Kidney (tissue), 14 donors: ENCODE measurements around the gene NFATC2. TPM values are rescaled to one million over a fixed set of nuclear protein-coding genes. Genes with fewer than 3 reads are reported as not detected.

Experiments used
- DNase-seq, 5 donors: peaks; one replicate each; pipeline ENCODE4 v3.0.0-alpha.2; 2013 to 2020
- FAIRE-seq: peaks from 2 replicates; lab custom pipeline; 2012; peaks lifted over from hg19 to GRCh38; lab: Jason Lieb, UNC
- H3K27ac ChIP-seq, 2 donors: one replicate each; pipeline ENCODE4 v1.7.0; 2013; ENCODE audit warnings: low read depth in 2 of 2, low read length in 2 of 2, inconsistent platforms in 1 of 2
- H3K27me3 ChIP-seq: one replicate; pipeline ENCODE4 v1.7.1; 2013; ENCODE audit warnings: low read length, inconsistent platforms; ENCODE audit not compliant: control insufficient read depth, insufficient read depth
- H3K36me3 ChIP-seq, 3 donors: one replicate each; pipeline versions ENCODE4 v1.7.0 to v1.7.1; 2013; ENCODE audit warnings: low read length in 3 of 3, control low read depth in 1 of 3, inconsistent platforms in 1 of 3; ENCODE audit not compliant: insufficient read depth in 3 of 3, control insufficient read depth in 2 of 3
- H3K4me1 ChIP-seq, 3 donors: one replicate each; pipeline versions ENCODE4 v1.7.0 to v1.7.1; 2013; ENCODE audit warnings: low read length in 3 of 3, inconsistent platforms in 1 of 3, low read depth in 1 of 3; ENCODE audit not compliant: control insufficient read depth in 2 of 3, insufficient read depth in 2 of 3
- H3K4me3 ChIP-seq, 3 donors: one replicate each; pipeline versions ENCODE4 v1.7.0 to v1.8.1; 2013; ENCODE audit warnings: low read length in 3 of 3, control low read depth in 1 of 3, inconsistent platforms in 1 of 3
- H3K9ac ChIP-seq, 3 donors: one replicate each; pipeline versions ENCODE4 v1.7.0 to v1.7.1; 2013; ENCODE audit warnings: low read length in 3 of 3, control low read depth in 1 of 3, inconsistent platforms in 1 of 3
- H3K9me3 ChIP-seq, 3 donors: one replicate each; pipeline versions ENCODE4 v1.7.0 to v1.7.1; 2013; ENCODE audit warnings: low read length in 3 of 3, control low read depth in 1 of 3, inconsistent platforms in 1 of 3; ENCODE audit not compliant: control insufficient read depth in 2 of 3, insufficient read depth in 1 of 3
- intact Hi-C: fragments of 100-400 bp; cut with DNase I; formaldehyde crosslinking; loops from one replicate; pipeline ENCODE4 v1.11.1; 2022
- polyA plus RNA-seq: library from polyadenylated mRNA; stranded (reverse); fragments of 350-450 nt; fragmentation: Illumina TruSeq; extraction: RNeasy Lipid Tissue Mini Kit (QIAGEN cat#74804); gene quantifications from one replicate; pipeline ENCODE4 v1.2.3, GENCODE V29; 2014; ENCODE audit warnings: low read depth, low replicate concordance; ENCODE audit not compliant: insufficient read depth
- total RNA-seq: library from RNA; stranded (reverse); fragmentation: NEBNext Ultra II Directional; extraction: Animal tissue kit (Norgen Biotek cat#: 25700); gene quantifications from one replicate; pipeline ENCODE4 v1.2.1, GENCODE V29; 2021
- TF ChIP-seq, protein P1 (sequence below): IDR thresholded peaks from 3 replicates; pipeline ENCODE4 v1.5.1; 2012; ENCODE audit warnings: mild to moderate bottlenecking, moderate library complexity, borderline replicate concordance; ENCODE audit not compliant: insufficient read depth; ENCODE audit errors: extremely low read depth
- donor health status: control.
- donor health status: control.
- donor health status: control.
- donor health status: control.
- donor health status: control.
- donor health status: DM: yes; HTN: yes; CAD: no.
- donor health status: Normal renal cell carcinoma (clear cell type).

NFATC2 gene
- total and polyA plus RNA-seq, 2 donors from 2014 or later, result 0.73 to 10.5 TPM

DNA sequence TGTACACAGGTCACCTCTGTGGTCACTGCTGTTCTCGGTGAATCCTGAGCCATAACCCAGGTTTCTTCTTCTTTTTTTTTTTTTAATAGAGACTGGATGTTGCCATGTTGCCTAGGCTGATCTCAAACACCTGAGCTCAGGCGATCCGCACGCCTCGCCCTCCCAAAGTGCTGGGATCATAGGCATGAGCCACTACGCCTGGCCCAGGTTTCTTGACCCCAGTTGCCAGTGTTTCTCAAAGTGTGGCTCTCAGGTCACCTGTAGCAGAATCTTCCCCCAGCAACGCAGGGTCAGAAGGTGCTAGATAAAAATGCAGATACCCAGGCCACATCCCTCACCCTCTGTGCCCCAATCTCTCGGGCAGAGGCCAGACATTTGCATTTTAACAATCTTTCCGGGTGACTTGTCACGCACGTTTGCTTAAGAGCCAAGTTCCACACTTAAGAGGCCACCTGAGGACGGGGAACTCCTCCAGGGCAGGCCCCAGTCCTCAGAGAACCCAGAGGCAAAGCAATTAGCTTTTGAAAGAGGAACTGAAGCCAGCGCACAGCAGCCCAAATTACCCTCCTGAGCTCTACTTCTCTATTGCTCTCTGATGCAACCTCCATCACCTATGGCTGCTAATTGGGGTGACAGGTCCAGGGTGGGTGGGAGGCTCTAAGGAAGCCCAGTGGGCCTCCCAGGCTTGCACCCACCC lies 81.8 kb downstream of the NFATC2 start:
- Histone ChIP-seq H3K4me1 (peaks cover 0 to 6% (median 4%) of the 10 kb centered on the region in 3 donors), H3K9ac (no peak overlapping the region), H3K4me3 (no peak overlapping the region), H3K27ac (no peak overlapping the region), H3K36me3 (no peaks in the 10 kb centered on the region), H3K9me3 (no peaks in the 10 kb centered on the region), H3K27me3 (no peaks in the 10 kb centered on the region)
- DNase-seq, result no peak
- intact Hi-C loops, result no loop called here
- TF ChIP-seq, protein P1, sequence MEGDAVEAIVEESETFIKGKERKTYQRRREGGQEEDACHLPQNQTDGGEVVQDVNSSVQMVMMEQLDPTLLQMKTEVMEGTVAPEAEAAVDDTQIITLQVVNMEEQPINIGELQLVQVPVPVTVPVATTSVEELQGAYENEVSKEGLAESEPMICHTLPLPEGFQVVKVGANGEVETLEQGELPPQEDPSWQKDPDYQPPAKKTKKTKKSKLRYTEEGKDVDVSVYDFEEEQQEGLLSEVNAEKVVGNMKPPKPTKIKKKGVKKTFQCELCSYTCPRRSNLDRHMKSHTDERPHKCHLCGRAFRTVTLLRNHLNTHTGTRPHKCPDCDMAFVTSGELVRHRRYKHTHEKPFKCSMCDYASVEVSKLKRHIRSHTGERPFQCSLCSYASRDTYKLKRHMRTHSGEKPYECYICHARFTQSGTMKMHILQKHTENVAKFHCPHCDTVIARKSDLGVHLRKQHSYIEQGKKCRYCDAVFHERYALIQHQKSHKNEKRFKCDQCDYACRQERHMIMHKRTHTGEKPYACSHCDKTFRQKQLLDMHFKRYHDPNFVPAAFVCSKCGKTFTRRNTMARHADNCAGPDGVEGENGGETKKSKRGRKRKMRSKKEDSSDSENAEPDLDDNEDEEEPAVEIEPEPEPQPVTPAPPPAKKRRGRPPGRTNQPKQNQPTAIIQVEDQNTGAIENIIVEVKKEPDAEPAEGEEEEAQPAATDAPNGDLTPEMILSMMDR, result no peak
- no peak for FAIRE-seq

DNA sequence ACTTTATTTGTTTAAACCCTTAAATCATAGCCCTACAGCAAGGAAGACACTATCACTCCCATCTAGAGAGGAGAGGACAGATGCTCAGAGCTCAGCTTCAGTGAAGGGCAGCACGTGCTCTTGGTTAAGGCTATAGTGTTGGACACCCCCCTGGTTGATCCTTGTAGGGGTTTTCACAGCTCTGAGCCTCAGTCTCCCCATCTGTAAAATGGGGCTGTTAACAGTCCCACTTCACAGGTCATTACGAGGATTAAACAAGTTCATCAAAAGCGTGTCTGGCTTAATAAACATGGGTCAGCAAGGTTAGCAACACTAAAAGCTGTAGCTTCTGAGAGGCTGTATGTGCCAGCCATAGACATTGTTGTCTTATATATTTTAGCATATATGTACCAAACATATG lies 82.4 kb downstream of the NFATC2 start:
- Histone ChIP-seq H3K27ac (no peak overlapping the region), H3K27me3 (no peaks in the 10 kb centered on the region), H3K9me3 (no peaks in the 10 kb centered on the region), H3K4me3 (no peak overlapping the region), H3K9ac (no peak overlapping the region), H3K4me1 (peaks cover 0 to 6% (median 4%) of the 10 kb centered on the region in 3 donors), H3K36me3 (no peaks in the 10 kb centered on the region)
- FAIRE-seq (no peak), DNase-seq (no peak)
- intact Hi-C loops, result no loop called here
- TF ChIP-seq, protein P1, result no peak

DNA sequence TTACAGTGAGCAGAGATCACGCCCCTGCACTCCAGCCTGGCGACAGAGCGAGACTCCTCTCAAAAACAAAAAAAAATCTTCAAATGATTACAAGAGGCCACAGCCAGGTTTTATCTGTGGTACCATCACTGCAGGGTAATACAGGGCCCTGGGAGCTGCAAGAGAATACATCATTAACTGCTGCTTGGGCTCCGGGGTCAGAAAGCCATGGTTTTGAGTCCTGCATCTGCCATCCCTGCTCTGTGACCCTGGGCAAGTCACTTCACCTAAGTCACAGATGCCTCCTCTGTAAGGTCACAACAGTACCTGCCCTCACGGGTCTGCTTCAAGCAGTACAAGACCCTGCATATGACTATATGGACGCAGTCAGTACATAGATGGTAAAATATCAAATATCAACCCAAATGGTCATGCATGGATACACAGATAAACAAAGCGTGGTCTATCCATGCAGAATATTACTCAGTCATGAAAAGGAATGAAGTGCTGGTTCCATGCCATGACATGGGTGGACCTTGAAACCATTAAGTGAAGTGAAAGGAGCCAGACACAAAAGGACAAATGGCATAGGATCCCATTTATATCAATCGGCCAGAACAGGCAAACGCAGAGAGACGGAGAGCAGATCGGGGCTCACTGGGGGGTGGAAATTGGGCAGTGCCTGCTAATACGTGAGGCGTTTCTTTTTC lies 83.6 kb downstream of the NFATC2 start:
- H3K9ac ChIP-seq, result no peak overlapping the region
- peaks cover 0 to 6% (median 4%) of the 10 kb centered on the region in 3 donors for H3K4me1 ChIP-seq
- TF ChIP-seq, protein P1, result no peak
- DNase-seq, result no peak
- H3K4me3 ChIP-seq, result no peak overlapping the region
- H3K36me3 ChIP-seq, result no peaks in the 10 kb centered on the region
- FAIRE-seq, result no peak
- no peaks in the 10 kb centered on the region for H3K9me3 ChIP-seq
- no peaks in the 10 kb centered on the region for H3K27me3 ChIP-seq
- H3K27ac ChIP-seq, result no peak overlapping the region
- intact Hi-C loops, result no loop called here
